DMS153 treated with DMSO at 0.1 percent for 48 hours (cell line): ENCODE measurements around the gene HSPA12A.

Experiments
- DNase-seq: peaks from one replicate; lab custom pipeline; 2025; ENCODE audit not compliant: unreplicated experiment; lab: John Stamatoyannopoulos, UW

Gene HSPA12A

DNA sequence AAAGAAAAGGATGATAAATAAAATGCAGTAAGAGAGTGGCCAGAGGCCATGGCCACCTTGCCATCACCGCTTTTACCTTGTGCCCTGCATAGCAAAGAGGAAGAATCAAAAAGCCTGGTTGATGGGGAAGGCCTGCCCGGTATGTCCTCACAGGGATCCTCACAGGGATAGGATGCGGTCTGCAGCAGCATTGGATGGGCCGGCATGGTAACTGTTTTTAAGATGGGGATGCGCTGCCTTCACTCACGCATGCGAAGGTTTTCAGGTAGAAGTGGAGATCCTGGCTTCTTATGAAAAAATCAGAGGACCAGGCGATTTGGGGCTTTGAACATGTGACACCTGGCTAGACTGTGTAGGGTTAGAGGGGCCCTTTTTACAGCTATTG, 109.2 kb downstream of the HSPA12A start:
- DNase-seq = no peak

- no peak for DNase-seq
Measured at GRCh38 chr10:116632596-116633215, 109.7 kb downstream of the HSPA12A start.

- no peak for DNase-seq
Measured at GRCh38 chr10:116631871-116632295, 110.5 kb downstream of the HSPA12A start.

- DNase-seq = no peak
Measured at GRCh38 chr10:116630020-116630419, 112.3 kb downstream of the HSPA12A start.

- DNase-seq = no peak
Measured at GRCh38 chr10:116629340-116629739, 113.0 kb downstream of the HSPA12A start.

- DNase-seq = no peak
Measured at GRCh38 chr10:116627386-116627933, 114.9 kb downstream of the HSPA12A start.

DNA sequence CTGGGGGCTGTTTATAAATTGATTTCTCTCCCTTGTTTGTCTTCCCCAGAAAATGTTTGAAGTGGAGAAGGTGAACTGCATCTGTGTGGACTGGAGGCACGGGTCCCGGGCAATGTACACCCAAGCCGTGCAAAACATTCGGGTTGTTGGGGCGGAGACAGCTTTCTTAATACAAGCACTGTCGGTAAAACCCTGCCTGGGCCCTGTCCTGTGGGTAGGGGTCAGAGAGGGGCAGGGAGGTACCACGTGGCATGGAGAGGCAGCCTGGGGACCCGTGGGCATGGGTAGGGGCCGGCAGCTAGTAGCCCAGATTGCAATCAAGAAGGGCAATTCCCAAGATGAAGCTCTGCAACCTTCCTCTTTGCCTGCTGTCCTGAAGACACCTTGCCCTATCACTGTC, 115.6 kb downstream of the HSPA12A start:
- DNase-seq = no peak

DNA sequence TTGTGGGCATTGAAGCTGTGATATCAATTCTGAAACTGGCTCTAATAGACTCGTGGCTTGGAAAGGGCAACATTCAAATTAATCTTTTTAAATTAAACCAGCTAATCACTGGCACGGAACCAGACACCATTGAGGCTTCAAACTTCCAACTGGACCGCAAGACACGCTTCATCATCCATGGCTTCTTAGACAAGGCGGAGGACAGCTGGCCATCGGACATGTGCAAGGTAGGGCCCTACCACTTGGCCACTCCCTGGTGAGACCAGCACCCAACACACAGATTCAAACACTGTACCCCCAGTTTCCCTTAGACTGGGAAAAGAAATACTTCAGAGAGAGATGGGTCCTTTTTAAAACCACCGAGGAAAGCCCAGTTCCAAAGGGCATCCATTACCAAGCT, 116.5 kb downstream of the HSPA12A start:
- no peak for DNase-seq

GRCh38 chr10:116621934-116622655, 120.3 kb downstream of the HSPA12A start:
- DNase-seq = no peak

- no peak for DNase-seq
Measured at GRCh38 chr10:116621476-116621875, 120.9 kb downstream of the HSPA12A start.
